Brain pericyte (primary cell): Measurements from ENCODE around the gene G3BP2.

ENCODE experiments used
- DNase-seq: peaks from one replicate; pipeline ENCODE4 v3.0.0-alpha.2; 2012; ENCODE audit warnings: low read depth, low spot score

The G3BP2 gene

GRCh38 chr4:75639124-75639695 lies 34.0 kb downstream of the G3BP2 start:
- DNase-seq, result no peak

GRCh38 chr4:75637827-75638226 lies 35.4 kb downstream of the G3BP2 start:
- DNase-seq, result no peak

GRCh38 chr4:75637176-75637575 lies 36.0 kb downstream of the G3BP2 start:
- DNase-seq, result no peak

- no peak for DNase-seq
These were observed 38.3 kb downstream of the G3BP2 start for GRCh38 chr4:75634951-75635350.

GRCh38 chr4:75634281-75634680 lies 38.9 kb downstream of the G3BP2 start:
- no peak for DNase-seq

- DNase-seq, result no peak
These were observed 39.4 kb downstream of the G3BP2 start for GRCh38 chr4:75633846-75634245.

- no peak for DNase-seq
These were observed 42.3 kb downstream of the G3BP2 start for GRCh38 chr4:75630937-75631329.

- peak; percentile 21 for DNase-seq
These were observed 42.9 kb downstream of the G3BP2 start, which contains the start of gene CDKL2 for GRCh38 chr4:75630174-75630936. CDKL2 (minus strand) TSS chr4:75630528; CDS start chr4:75625988, 4,540 bp downstream.

- DNase-seq, result no peak
These were observed 44.0 kb downstream of the G3BP2 start for GRCh38 chr4:75629239-75629638.

GRCh38 chr4:75623026-75623425 lies 50.2 kb downstream of the G3BP2 start:
- no peak for DNase-seq

GRCh38 chr4:75621715-75622114 lies 51.5 kb downstream of the G3BP2 start:
- DNase-seq, result no peak

GRCh38 chr4:75612306-75612705 lies 60.9 kb downstream of the G3BP2 start:
- DNase-seq, result no peak

GRCh38 chr4:75605928-75606327 lies 67.3 kb downstream of the G3BP2 start:
- DNase-seq, result no peak

GRCh38 chr4:75599647-75600046 lies 73.6 kb downstream of the G3BP2 start:
- no peak for DNase-seq

GRCh38 chr4:75598390-75598789 lies 74.8 kb downstream of the G3BP2 start:
- no peak for DNase-seq

GRCh38 chr4:75596061-75596460 lies 77.2 kb downstream of the G3BP2 start:
- DNase-seq, result no peak

GRCh38 chr4:75593393-75593792 lies 79.8 kb downstream of the G3BP2 start:
- no peak for DNase-seq
